Esophagus squamous epithelium (tissue), 4 donors: ENCODE results near the gene SOX12.

Experiments used
- POLR2A ChIP-seq, 4 donors: fragments of 450-650 bp; IDR thresholded peaks; one replicate each; pipeline ENCODE4 v1.6.1; 2017; ENCODE audit warnings: antibody characterized with exemption in 4 of 4, mild to moderate bottlenecking in 4 of 4, moderate library complexity in 3 of 4
- TF ChIP-seq, protein P1 (sequence below), 6 experiments: fragments of 450-650 bp in 4 of 6; fragments of 200-600 bp in 2 of 6; sonication (generic) in 2 of 6; IDR thresholded peaks; one replicate each; pipeline ENCODE4 v1.5.1; 2016 to 2019; ENCODE audit warnings: antibody characterized with exemption in 6 of 6, mild to moderate bottlenecking in 4 of 6, moderate library complexity in 4 of 6

GRCh38 chr20:361561-361960, 36.2 kb downstream of the SOX12 start:
- TF ChIP-seq, protein P1, sequence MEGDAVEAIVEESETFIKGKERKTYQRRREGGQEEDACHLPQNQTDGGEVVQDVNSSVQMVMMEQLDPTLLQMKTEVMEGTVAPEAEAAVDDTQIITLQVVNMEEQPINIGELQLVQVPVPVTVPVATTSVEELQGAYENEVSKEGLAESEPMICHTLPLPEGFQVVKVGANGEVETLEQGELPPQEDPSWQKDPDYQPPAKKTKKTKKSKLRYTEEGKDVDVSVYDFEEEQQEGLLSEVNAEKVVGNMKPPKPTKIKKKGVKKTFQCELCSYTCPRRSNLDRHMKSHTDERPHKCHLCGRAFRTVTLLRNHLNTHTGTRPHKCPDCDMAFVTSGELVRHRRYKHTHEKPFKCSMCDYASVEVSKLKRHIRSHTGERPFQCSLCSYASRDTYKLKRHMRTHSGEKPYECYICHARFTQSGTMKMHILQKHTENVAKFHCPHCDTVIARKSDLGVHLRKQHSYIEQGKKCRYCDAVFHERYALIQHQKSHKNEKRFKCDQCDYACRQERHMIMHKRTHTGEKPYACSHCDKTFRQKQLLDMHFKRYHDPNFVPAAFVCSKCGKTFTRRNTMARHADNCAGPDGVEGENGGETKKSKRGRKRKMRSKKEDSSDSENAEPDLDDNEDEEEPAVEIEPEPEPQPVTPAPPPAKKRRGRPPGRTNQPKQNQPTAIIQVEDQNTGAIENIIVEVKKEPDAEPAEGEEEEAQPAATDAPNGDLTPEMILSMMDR (IDR thresholded peaks at IDR 0.05): no peak
- TF ChIP-seq POLR2A (IDR thresholded peaks at IDR 0.05): no peak
